ENCODE data around the gene TNK2.

- no peak for TF ChIP-seq CTCF (conservative IDR thresholded peaks at IDR 0.05; ENCODE audit: low read length)
- TF ChIP-seq EZH2phosphoT487 (IDR thresholded peaks at IDR 0.05; ENCODE audit: borderline replicate concordance, low read depth, low read length): no peak
These were observed 35.6 kb downstream of the TNK2 start for GRCh38 chr3:195872800-195873199.

Data from OCI-LY7 (cell line).